ENCODE results near the gene TESPA1.

The TESPA1 gene

DNA sequence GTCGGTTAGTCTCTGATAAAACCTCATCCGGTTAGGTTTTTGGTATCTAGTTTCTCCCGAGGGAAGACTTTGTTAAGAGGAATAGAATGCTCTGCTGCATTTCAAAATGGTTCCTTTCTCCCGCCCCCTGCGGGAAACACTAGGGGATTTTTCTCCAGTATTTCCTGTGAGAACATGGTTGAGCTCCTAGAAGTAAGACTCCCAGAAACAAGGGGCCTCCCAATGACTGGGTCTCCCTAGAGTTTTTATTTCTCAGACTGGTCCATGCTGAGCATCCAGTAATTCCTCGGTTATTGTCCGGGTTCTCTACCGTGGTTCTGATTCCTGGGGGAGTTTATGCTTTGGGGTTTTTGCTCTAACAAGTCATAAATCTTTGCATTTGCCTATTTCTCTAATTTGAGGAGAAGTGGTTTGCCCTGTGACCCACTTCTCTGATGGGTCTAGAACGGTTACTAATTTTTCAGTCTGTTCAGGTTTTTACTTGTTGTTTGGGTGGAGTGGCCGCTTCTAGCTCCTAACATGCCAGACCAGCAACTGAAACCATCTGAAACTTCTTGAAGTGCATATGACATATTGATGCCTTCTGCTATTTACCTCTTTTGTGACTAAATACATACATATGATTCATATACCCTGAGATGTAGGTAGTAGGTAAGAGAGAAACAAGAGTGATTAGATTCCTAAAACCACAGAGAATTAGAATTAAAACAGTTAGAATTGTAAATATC lies 25.1 kb downstream of the TESPA1 start:
- peaks cover 9% of the 10 kb centered on the region for H3K4me1 ChIP-seq (ENCODE audit: control insufficient read depth, insufficient read depth, low read length)
- DNase-seq (ENCODE audit: low read depth), result no peak
- H3K4me3 ChIP-seq (ENCODE audit: low read length), result no peak overlapping the region
- peaks cover 16% of the 10 kb centered on the region for H3K27me3 ChIP-seq (replicated peaks; ENCODE audit: control insufficient read depth, insufficient read depth, low read length)
- no peaks in the 10 kb centered on the region for H3K36me3 ChIP-seq (ENCODE audit: control insufficient read depth, insufficient read depth, low read length, severe bottlenecking)
- no peaks in the 10 kb centered on the region for H3K9me3 ChIP-seq (ENCODE audit: control insufficient read depth, low read length)
- H3K9ac ChIP-seq (ENCODE audit: low read length), result no peak overlapping the region

DNA sequence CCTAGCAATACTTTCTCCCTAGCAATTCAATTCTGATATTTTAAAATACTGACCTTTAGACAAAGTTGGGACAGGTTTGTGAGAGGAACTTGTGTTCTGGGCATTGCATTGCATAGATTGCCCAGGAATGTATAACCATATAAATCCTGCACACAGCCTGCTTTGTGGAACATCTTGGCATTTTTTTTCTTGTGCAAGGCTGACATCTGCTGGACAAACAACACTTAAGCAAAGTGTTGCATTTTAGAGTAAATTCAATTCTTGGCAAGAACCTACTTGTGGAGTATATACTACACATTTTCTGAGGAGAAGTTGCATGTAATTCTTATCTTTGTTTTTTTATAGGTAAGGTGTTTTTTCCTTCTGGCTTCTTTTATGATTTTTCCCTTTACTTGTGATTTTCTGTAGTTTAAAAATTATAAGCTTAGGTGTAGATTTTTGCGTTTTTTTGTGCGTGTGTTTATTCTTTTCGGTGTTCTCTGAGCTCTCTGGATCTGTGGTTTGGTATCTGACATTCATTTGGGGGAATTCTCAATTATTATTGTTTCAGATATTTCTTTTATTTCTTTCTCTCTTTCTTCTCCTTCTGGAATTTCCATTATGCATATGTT lies 26.4 kb downstream of the TESPA1 start:
- H3K9me3 ChIP-seq (ENCODE audit: control insufficient read depth, low read length), result no peaks in the 10 kb centered on the region
- no peak overlapping the region for H3K4me3 ChIP-seq (ENCODE audit: low read length)
- H3K9ac ChIP-seq (ENCODE audit: low read length), result no peak overlapping the region
- no peaks in the 10 kb centered on the region for H3K36me3 ChIP-seq (ENCODE audit: control insufficient read depth, insufficient read depth, low read length, severe bottlenecking)
- H3K27me3 ChIP-seq (replicated peaks; ENCODE audit: control insufficient read depth, insufficient read depth, low read length), result peaks cover 14% of the 10 kb centered on the region
- DNase-seq (ENCODE audit: low read depth), result peak; percentile 84
- H3K4me1 ChIP-seq (ENCODE audit: control insufficient read depth, insufficient read depth, low read length), result peaks cover 9% of the 10 kb centered on the region

- Histone ChIP-seq H3K9ac (ENCODE audit: low read length) (no peak overlapping the region), H3K27me3 (replicated peaks; ENCODE audit: control insufficient read depth, insufficient read depth, low read length) (peaks cover 8% of the 10 kb centered on the region), H3K4me3 (ENCODE audit: low read length) (no peak overlapping the region), H3K9me3 (ENCODE audit: control insufficient read depth, low read length) (no peaks in the 10 kb centered on the region), H3K4me1 (ENCODE audit: control insufficient read depth, insufficient read depth, low read length) (peaks cover 9% of the 10 kb centered on the region), H3K36me3 (ENCODE audit: control insufficient read depth, insufficient read depth, low read length, severe bottlenecking) (no peaks in the 10 kb centered on the region)
- DNase-seq (ENCODE audit: low read depth), result no peak
These were observed 27.5 kb downstream of the TESPA1 start for GRCh38 chr12:54956818-54957641.

DNA sequence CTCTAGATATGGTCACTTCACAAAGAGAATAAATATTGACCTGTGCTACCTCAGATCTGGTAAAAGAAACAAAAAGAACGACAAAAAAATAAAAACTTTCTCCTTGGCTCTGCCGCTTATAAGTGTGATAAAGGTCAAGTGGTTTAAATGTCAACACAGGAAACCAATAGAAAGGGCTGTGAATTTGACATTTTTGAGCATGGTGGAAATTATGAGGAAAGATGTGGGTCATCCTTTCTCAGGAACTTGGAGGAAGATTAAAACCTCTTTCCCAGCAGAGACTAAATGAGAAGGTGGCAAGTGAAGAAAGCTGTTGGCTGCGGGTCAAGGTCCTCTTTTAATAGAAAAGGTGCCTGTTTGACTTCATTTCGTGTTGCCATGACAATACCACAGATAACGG lies 28.2 kb downstream of the TESPA1 start:
- no peaks in the 10 kb centered on the region for H3K9me3 ChIP-seq (ENCODE audit: control insufficient read depth, low read length)

DNA sequence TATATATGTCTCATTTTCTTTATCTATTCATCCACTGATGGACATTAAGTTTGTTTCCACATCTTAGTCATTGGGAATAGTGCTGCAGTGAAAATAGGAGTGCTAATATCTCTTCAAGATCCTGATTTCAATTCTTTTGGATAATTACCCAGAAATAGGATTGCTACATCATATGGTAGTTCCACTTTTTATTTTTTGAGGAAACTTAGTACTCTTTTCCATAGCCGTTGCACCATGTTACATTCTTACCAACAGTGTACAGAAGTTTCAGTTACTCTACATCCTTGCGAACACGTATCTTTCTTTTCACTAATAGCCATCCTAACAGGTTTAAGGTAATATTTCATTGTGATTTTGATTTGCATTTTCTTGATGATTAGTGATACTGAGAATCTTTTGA lies 29.8 kb downstream of the TESPA1 start:
- H3K4me1 ChIP-seq (ENCODE audit: control insufficient read depth, insufficient read depth, low read length), result peaks cover 9% of the 10 kb centered on the region
- no peak overlapping the region for H3K4me3 ChIP-seq (ENCODE audit: low read length)
- no peak for DNase-seq (ENCODE audit: low read depth)
- H3K27me3 ChIP-seq (replicated peaks; ENCODE audit: control insufficient read depth, insufficient read depth, low read length), result no peaks in the 10 kb centered on the region
- no peaks in the 10 kb centered on the region for H3K9me3 ChIP-seq (ENCODE audit: control insufficient read depth, low read length)
- H3K9ac ChIP-seq (ENCODE audit: low read length), result no peak overlapping the region
- no peaks in the 10 kb centered on the region for H3K36me3 ChIP-seq (ENCODE audit: control insufficient read depth, insufficient read depth, low read length, severe bottlenecking)

More for the DNA sequence above, 28.2 kb downstream of the TESPA1 start:
- H3K9ac ChIP-seq (ENCODE audit: low read length), result no peak overlapping the region
- DNase-seq (ENCODE audit: low read depth), result no peak
- no peak overlapping the region for H3K4me3 ChIP-seq (ENCODE audit: low read length)
- H3K36me3 ChIP-seq (ENCODE audit: control insufficient read depth, insufficient read depth, low read length, severe bottlenecking), result no peaks in the 10 kb centered on the region
- H3K27me3 ChIP-seq (replicated peaks; ENCODE audit: control insufficient read depth, insufficient read depth, low read length), result peaks cover 3% of the 10 kb centered on the region
- peaks cover 9% of the 10 kb centered on the region for H3K4me1 ChIP-seq (ENCODE audit: control insufficient read depth, insufficient read depth, low read length)

GRCh38 chr12:54954228-54954627 lies 30.3 kb downstream of the TESPA1 start:
- Histone ChIP-seq H3K9me3 (ENCODE audit: control insufficient read depth, low read length) (no peaks in the 10 kb centered on the region), H3K4me1 (ENCODE audit: control insufficient read depth, insufficient read depth, low read length) (peaks cover 4% of the 10 kb centered on the region), H3K27me3 (replicated peaks; ENCODE audit: control insufficient read depth, insufficient read depth, low read length) (no peaks in the 10 kb centered on the region), H3K36me3 (ENCODE audit: control insufficient read depth, insufficient read depth, low read length, severe bottlenecking) (no peaks in the 10 kb centered on the region), H3K4me3 (ENCODE audit: low read length) (no peak overlapping the region), H3K9ac (ENCODE audit: low read length) (no peak overlapping the region)
- DNase-seq (ENCODE audit: low read depth), result no peak

DNA sequence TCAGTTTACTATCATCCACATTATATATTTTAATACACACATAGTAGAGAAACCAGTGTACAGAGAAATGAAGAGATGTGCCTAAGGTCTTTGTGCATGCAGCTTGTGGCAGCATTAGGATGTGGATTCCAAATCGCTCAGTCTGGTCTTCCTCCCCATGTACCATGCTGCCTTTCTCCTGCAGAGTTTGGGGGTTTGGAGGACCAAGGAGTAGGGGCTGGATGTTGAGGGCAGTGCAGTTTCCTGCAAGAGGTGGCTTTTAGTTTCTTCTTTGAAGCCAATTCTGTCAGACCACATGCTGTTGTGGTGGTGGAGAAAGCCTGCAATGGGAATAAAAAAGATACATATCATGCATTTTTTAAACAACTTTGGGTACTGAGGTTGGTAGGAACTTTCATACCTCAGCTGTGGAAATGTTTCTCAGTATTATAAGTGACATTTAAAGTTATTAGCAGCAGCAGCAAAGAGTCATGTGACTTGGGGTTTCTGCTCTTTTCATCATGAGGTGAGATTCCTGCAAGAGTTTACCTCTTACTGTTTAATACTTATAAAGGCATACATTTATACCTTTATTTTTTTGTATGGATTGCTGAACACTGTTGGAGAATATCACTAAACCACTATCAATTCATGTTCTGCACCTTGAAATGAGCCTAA lies 34.4 kb downstream of the TESPA1 start:
- H3K36me3 ChIP-seq (ENCODE audit: control insufficient read depth, insufficient read depth, low read length, severe bottlenecking), result no peaks in the 10 kb centered on the region
- H3K27me3 ChIP-seq (replicated peaks; ENCODE audit: control insufficient read depth, insufficient read depth, low read length), result no peaks in the 10 kb centered on the region
- no peaks in the 10 kb centered on the region for H3K4me1 ChIP-seq (ENCODE audit: control insufficient read depth, insufficient read depth, low read length)
- DNase-seq (ENCODE audit: low read depth), result no peak
- no peak overlapping the region for H3K9ac ChIP-seq (ENCODE audit: low read length)
- no peaks in the 10 kb centered on the region for H3K9me3 ChIP-seq (ENCODE audit: control insufficient read depth, low read length)
- H3K4me3 ChIP-seq (ENCODE audit: low read length), result no peak overlapping the region

GRCh38 chr12:54949073-54949711 lies 35.4 kb downstream of the TESPA1 start:
- Histone ChIP-seq H3K4me3 (ENCODE audit: low read length) (no peak overlapping the region), H3K9me3 (ENCODE audit: control insufficient read depth, low read length) (no peaks in the 10 kb centered on the region)

GRCh38 chr12:54948171-54948570 lies 36.4 kb downstream of the TESPA1 start:
- no peak overlapping the region for H3K4me3 ChIP-seq (ENCODE audit: low read length)
- H3K36me3 ChIP-seq (ENCODE audit: control insufficient read depth, insufficient read depth, low read length, severe bottlenecking), result no peaks in the 10 kb centered on the region
- no peaks in the 10 kb centered on the region for H3K27me3 ChIP-seq (replicated peaks; ENCODE audit: control insufficient read depth, insufficient read depth, low read length)
- H3K9ac ChIP-seq (ENCODE audit: low read length), result no peak overlapping the region
- H3K9me3 ChIP-seq (ENCODE audit: control insufficient read depth, low read length), result no peaks in the 10 kb centered on the region
- H3K4me1 ChIP-seq (ENCODE audit: control insufficient read depth, insufficient read depth, low read length), result no peaks in the 10 kb centered on the region
- no peak for DNase-seq (ENCODE audit: low read depth)

More at GRCh38 chr12:54949073-54949711, 35.4 kb downstream of the TESPA1 start:
- Histone ChIP-seq H3K9ac (ENCODE audit: low read length) (no peak overlapping the region), H3K36me3 (ENCODE audit: control insufficient read depth, insufficient read depth, low read length, severe bottlenecking) (no peaks in the 10 kb centered on the region), H3K27me3 (replicated peaks; ENCODE audit: control insufficient read depth, insufficient read depth, low read length) (no peaks in the 10 kb centered on the region), H3K4me1 (ENCODE audit: control insufficient read depth, insufficient read depth, low read length) (no peaks in the 10 kb centered on the region)
- no peak for DNase-seq (ENCODE audit: low read depth)

- no peak overlapping the region for H3K9ac ChIP-seq (ENCODE audit: low read length)
These were observed 39.5 kb downstream of the TESPA1 start for GRCh38 chr12:54945082-54945481.

More at GRCh38 chr12:54945082-54945481, 39.5 kb downstream of the TESPA1 start:
- Histone ChIP-seq H3K27me3 (replicated peaks; ENCODE audit: control insufficient read depth, insufficient read depth, low read length) (no peaks in the 10 kb centered on the region), H3K4me3 (ENCODE audit: low read length) (no peak overlapping the region), H3K4me1 (ENCODE audit: control insufficient read depth, insufficient read depth, low read length) (no peaks in the 10 kb centered on the region), H3K36me3 (ENCODE audit: control insufficient read depth, insufficient read depth, low read length, severe bottlenecking) (no peaks in the 10 kb centered on the region), H3K9me3 (ENCODE audit: control insufficient read depth, low read length) (no peaks in the 10 kb centered on the region)
- DNase-seq (ENCODE audit: low read depth), result no peak

All from adipocyte (in vitro differentiated cells).